ENCODE measurements around the gene OPCML.

OPCML gene

GRCh38 chr11:132793831-132794230 is 738.5 kb downstream of the OPCML start:
- ChIA-PET CTCF (no interaction called here), POLR2A (no interaction called here)
- TF ChIP-seq, protein P1, sequence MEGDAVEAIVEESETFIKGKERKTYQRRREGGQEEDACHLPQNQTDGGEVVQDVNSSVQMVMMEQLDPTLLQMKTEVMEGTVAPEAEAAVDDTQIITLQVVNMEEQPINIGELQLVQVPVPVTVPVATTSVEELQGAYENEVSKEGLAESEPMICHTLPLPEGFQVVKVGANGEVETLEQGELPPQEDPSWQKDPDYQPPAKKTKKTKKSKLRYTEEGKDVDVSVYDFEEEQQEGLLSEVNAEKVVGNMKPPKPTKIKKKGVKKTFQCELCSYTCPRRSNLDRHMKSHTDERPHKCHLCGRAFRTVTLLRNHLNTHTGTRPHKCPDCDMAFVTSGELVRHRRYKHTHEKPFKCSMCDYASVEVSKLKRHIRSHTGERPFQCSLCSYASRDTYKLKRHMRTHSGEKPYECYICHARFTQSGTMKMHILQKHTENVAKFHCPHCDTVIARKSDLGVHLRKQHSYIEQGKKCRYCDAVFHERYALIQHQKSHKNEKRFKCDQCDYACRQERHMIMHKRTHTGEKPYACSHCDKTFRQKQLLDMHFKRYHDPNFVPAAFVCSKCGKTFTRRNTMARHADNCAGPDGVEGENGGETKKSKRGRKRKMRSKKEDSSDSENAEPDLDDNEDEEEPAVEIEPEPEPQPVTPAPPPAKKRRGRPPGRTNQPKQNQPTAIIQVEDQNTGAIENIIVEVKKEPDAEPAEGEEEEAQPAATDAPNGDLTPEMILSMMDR (IDR thresholded peaks at IDR 0.05; ENCODE audit: control extremely low read depth, extremely low read depth, low read depth, missing control alignments), result no peak
- no peak for DNase-seq (ENCODE audit: extremely low spot score)

DNA sequence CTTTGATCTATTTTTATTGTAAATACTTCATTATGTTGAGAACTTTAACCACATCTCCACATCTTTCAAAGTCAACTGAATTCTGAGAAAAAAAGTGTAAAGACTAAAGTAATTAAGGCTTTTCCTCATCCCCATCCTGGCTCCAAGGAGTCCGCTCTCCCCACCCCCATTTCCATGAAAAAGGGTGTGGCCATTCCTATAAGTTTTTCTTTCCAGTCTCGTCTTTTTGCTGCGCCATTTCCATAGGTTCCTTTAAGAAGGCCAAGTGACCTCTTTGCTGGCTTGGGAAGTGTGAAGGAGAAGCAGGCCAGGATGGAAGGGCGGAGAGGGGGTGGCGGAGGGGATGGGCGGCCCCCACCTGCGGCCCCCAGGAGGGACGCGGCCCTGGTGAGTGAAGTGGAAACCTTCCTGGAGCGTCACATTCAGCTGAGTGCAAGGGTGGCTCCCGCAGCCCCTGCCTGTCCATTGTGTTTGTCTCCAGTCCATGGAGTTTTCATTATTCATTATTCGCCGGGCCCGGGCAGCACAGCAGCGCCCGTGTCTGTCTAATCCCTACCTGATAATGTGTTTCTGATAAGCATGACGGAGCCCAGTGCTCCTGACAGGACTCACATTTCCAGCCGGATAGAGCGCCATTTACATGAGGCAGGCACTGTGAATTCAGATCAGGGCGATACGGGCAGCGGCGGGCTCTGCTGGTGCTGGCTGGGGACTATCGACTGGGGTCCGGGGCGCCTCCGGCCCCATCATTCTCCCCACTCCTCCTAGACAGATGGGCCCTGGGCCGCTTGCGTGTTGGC is 739.8 kb downstream of the OPCML start:
- POLR2A ChIA-PET, result no interaction called here
- TF ChIP-seq, protein P1 (IDR thresholded peaks at IDR 0.05; ENCODE audit: control extremely low read depth, extremely low read depth, low read depth, missing control alignments), result no peak
- no peak for DNase-seq (ENCODE audit: extremely low spot score)
- CTCF ChIA-PET, result no interaction called here

DNA sequence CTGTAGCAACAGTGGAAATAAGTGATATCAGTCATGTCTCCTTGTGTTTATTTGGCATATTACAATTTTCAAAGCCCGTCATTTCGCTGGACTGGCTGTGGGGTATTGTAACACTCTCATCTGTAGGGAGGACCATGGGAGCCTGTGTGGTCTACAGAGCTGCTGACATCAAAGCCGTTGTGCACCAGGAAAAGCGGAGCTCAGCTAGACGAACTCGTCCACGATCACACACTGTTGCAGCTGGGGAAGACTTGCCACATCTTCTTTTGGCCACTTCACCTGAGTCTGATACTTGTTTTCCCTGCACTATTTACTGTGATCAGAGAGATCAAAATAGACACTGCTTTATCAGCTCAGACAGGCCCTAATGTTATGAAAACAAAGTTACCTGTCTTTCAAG is 741.3 kb downstream of the OPCML start:
- no peak for DNase-seq (ENCODE audit: extremely low spot score)
- ChIA-PET POLR2A (no interaction called here), CTCF (interaction anchor here (1.4 kb wide), 1 partner anchor 17 kb away, joined by 3 read pairs; no protein-coding TSS in a partner anchor)
- TF ChIP-seq, protein P1 (IDR thresholded peaks at IDR 0.05; ENCODE audit: control extremely low read depth, extremely low read depth, low read depth, missing control alignments), result no peak

DNA sequence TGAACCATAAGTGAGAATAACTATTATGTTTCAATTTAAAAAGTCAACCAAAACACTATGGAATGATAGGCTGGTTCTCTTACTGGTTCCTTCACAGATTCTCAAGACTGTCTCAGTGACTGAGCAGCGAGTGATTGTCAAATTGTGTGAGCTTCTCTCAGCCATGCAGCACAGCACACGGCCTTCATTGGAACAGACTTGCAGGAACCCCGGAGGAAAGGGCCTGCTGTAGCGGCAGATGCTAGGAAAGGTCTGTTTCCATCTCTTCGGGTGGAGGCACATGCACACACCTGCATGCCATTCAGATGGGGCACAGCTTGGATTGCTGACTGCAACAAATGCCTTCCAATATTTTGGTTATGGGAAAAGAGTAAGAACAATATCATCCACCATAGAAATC is 741.8 kb downstream of the OPCML start:
- TF ChIP-seq, protein P1 (IDR thresholded peaks at IDR 0.05; ENCODE audit: control extremely low read depth, extremely low read depth, low read depth, missing control alignments), result no peak
- no peak for DNase-seq (ENCODE audit: extremely low spot score)
- POLR2A ChIA-PET, result no interaction called here
- CTCF ChIA-PET, result interaction anchor here (0.9 to 1.4 kb wide), 2 partner anchors 13 to 17 kb away, joined by 3 read pairs; no protein-coding TSS in a partner anchor

- TF ChIP-seq, protein P1 (IDR thresholded peaks at IDR 0.05; ENCODE audit: control extremely low read depth, extremely low read depth, low read depth, missing control alignments), result no peak
- ChIA-PET POLR2A (no interaction called here), CTCF (interaction anchor here (0.8 kb wide), 1 partner anchor 9 kb away, joined by 3 read pairs; no protein-coding TSS in a partner anchor)
- DNase-seq (ENCODE audit: extremely low spot score), result no peak
Measured at GRCh38 chr11:132788816-132789325, 743.4 kb downstream of the OPCML start.

DNA sequence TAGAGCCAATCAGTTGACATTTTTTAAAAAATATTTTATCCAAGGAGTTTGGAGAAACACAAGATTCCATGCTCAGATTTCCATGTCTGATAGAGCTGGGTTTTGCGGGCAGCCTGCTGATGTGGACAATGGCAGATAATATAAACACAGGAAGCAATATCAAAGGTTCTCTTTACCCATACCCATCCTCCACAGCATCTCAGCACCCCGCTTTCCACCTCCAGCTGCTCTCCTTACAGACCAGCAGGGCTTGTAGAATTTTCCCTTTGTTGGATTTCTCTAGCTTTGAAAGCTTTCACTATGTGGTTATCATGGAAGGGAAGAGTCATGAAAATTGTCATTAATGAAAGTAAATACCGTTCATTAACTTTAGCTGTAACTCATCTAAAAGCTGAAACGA is 746.4 kb downstream of the OPCML start:
- CTCF ChIA-PET, result interaction anchor here (0.6 kb wide), 1 partner anchor 1038 kb away, joined by 3 read pairs; no protein-coding TSS in a partner anchor
- TF ChIP-seq, protein P1 (IDR thresholded peaks at IDR 0.05; ENCODE audit: control extremely low read depth, extremely low read depth, low read depth, missing control alignments), result no peak
- POLR2A ChIA-PET, result no interaction called here
- DNase-seq (ENCODE audit: extremely low spot score), result no peak
